ENCODE results near the gene RYR1.

RYR1 gene

DNA sequence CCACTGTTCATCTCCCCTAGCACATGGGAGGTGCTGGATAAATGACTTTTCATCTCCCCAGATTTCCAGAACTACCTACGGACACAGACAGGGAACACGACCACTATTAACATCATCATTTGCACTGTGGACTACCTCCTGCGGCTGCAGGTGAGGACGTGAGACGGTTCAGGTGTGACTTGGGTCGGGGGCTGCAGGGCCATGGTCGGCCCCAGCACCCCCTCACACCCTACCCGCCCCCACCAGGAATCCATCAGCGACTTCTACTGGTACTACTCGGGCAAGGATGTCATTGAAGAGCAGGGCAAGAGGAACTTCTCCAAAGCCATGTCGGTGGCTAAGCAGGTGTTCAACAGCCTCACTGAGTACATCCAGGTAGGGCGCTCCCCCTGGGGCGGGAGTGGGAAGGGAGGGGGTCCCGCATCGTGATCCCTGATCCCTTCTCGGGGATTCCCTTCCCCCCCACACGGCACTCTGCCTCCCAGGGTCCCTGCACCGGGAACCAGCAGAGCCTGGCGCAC lies 109.9 kb downstream of the RYR1 start:
- TF ChIP-seq MYC (IDR thresholded peaks at IDR 0.05; ENCODE audit: low read depth, low read length) (no peak), POLR2A (IDR thresholded peaks at IDR 0.05; ENCODE audit: extremely low read depth, insufficient read length) (no peak)
- TF ChIP-seq, protein P1, sequence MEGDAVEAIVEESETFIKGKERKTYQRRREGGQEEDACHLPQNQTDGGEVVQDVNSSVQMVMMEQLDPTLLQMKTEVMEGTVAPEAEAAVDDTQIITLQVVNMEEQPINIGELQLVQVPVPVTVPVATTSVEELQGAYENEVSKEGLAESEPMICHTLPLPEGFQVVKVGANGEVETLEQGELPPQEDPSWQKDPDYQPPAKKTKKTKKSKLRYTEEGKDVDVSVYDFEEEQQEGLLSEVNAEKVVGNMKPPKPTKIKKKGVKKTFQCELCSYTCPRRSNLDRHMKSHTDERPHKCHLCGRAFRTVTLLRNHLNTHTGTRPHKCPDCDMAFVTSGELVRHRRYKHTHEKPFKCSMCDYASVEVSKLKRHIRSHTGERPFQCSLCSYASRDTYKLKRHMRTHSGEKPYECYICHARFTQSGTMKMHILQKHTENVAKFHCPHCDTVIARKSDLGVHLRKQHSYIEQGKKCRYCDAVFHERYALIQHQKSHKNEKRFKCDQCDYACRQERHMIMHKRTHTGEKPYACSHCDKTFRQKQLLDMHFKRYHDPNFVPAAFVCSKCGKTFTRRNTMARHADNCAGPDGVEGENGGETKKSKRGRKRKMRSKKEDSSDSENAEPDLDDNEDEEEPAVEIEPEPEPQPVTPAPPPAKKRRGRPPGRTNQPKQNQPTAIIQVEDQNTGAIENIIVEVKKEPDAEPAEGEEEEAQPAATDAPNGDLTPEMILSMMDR (IDR thresholded peaks at IDR 0.05; ENCODE audit: low read depth, low read length) = no peak
- DNase-seq (ENCODE audit: low read depth) = no peak
- no peak overlapping the region for H3K4me3 ChIP-seq (ENCODE audit: low read depth, low read length)

- TF ChIP-seq POLR2A (IDR thresholded peaks at IDR 0.05; ENCODE audit: extremely low read depth, insufficient read length) = no peak
- 0 out of 2 replicates have a peak, but pooled peaks have one; percentile 24 for TF ChIP-seq MYC (IDR thresholded peaks at IDR 0.05; ENCODE audit: low read depth, low read length)
- TF ChIP-seq, protein P1 (IDR thresholded peaks at IDR 0.05; ENCODE audit: low read depth, low read length) = peak; percentile 30
- DNase-seq (ENCODE audit: low read depth) = peak; percentile 74
- H3K4me3 ChIP-seq (ENCODE audit: low read depth, low read length) = no peak overlapping the region
These were observed 110.5 kb downstream of the RYR1 start for GRCh38 chr19:38543807-38544568.

GRCh38 chr19:38544569-38545315 lies 111.3 kb downstream of the RYR1 start:
- DNase-seq (ENCODE audit: low read depth) = no peak
- TF ChIP-seq, protein P1 (IDR thresholded peaks at IDR 0.05; ENCODE audit: low read depth, low read length) = no peak
- TF ChIP-seq MAX (IDR thresholded peaks at IDR 0.05; ENCODE audit: low read depth, low read length) = no peak
- no peak for TF ChIP-seq MYC (IDR thresholded peaks at IDR 0.05; ENCODE audit: low read depth, low read length)
- TF ChIP-seq POLR2A (IDR thresholded peaks at IDR 0.05; ENCODE audit: extremely low read depth, insufficient read length) = no peak
- H3K4me3 ChIP-seq (ENCODE audit: low read depth, low read length) = no peak overlapping the region

DNA sequence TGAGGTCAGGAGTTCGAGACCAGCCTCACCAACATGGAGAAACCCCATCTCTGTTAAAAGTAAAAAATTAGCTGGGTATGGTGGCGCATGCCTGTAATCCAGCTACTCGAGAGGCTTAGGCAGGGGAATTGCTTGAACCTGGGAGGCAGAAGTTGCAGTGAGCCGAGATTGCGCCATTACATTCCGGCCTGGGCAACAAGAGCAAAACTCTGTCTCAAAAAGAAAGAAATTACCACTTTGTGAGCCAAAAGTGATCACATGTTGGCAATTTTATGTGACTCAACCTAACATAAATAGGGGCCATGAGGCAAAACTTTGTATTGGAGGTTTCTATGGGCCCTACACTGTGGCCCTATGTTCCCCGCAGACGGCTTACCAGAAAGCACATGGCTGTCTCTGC lies 112.1 kb downstream of the RYR1 start:
- TF ChIP-seq MAX (IDR thresholded peaks at IDR 0.05; ENCODE audit: low read depth, low read length) (no peak), MYC (IDR thresholded peaks at IDR 0.05; ENCODE audit: low read depth, low read length) (no peak), POLR2A (IDR thresholded peaks at IDR 0.05; ENCODE audit: extremely low read depth, insufficient read length) (no peak)
- TF ChIP-seq, protein P1 (IDR thresholded peaks at IDR 0.05; ENCODE audit: low read depth, low read length) = no peak
- H3K4me3 ChIP-seq (ENCODE audit: low read depth, low read length) = no peak overlapping the region
- no peak for DNase-seq (ENCODE audit: low read depth)

DNA sequence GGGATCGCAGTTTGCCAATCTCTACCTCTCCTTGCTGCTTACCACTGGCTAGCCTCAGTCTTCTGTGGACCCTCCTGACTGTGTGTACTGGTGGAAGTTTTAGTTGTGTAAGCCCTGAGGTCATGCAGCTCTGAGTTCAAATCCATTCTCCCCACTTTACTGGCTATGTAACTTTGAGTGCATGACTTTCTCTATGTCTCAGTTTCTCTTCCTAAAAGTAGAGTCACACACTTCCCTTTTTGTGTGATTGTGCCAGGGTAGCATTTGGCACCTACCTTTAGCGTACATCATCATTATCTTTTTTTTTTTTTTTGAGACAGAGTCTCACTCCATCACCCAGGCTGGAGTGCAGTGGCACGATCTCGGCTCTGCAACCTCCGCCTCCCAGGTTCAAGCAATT lies 113.9 kb downstream of the RYR1 start:
- H3K4me3 ChIP-seq (ENCODE audit: low read depth, low read length) = no peak overlapping the region
- no peak for DNase-seq (ENCODE audit: low read depth)
- TF ChIP-seq, protein P1 (IDR thresholded peaks at IDR 0.05; ENCODE audit: low read depth, low read length) = no peak
- TF ChIP-seq MYC (IDR thresholded peaks at IDR 0.05; ENCODE audit: low read depth, low read length) (no peak), POLR2A (IDR thresholded peaks at IDR 0.05; ENCODE audit: extremely low read depth, insufficient read length) (no peak), MAX (IDR thresholded peaks at IDR 0.05; ENCODE audit: low read depth, low read length) (no peak)
